Activated CD8-positive, alpha-beta memory T cell treated with anti-CD3 and anti-CD28 coated beads, Interleukin-2, amount 50 U/mL, for 1 hour (primary cell): ENCODE results near the gene TLE7.
A peak's percentile ranks its signal among the peaks of the same experiment; 100 is the strongest.

ENCODE experiments used
- DNase-seq: peaks from one replicate; pipeline ENCODE4 v3.0.0-alpha.2; 2020; ENCODE audit errors: extremely low read depth

The TLE7 gene

GRCh38 chr16:71442051-71442440 lies at the start of gene TLE7:
TSS of gene TLE7 (minus strand) at chr16:71442054. CDS start at chr16:71433324, 8,730 bp downstream.
- no peak for DNase-seq

GRCh38 chr16:71491054-71491453 lies 49.2 kb upstream of the TLE7 start:
- no peak for DNase-seq

GRCh38 chr16:71490361-71490760 lies 48.5 kb upstream of the TLE7 start:
- DNase-seq, result no peak

DNA sequence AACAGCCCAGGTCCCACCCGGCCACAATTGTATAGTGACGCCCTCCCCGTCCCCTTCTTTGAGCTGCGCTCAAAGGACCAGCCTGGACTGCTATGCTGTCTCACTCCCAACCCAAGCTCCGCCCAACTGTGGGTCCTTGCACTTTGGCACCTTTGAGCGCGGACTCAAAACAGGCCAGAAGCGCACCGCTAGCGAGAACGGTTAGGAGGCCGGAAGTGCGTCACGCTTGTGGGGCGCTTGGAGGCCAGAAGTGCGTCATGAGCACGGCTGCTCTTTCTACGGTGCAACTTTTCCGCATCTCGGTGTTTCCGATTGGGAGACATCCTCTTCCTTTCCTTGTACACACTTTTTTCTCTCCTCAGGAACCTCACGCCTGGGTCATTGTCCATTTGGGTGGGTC lies 47.3 kb upstream of the TLE7 start, which contains the start of gene ZNF19:
Gene ZNF19 (minus strand): TSS at position 203 of the 400 bp plus-strand sequence. CDS start 7,210 bp downstream, outside the sequence.
- DNase-seq, result no peak

GRCh38 chr16:71484006-71484893 lies 42.4 kb upstream of the TLE7 start:
- DNase-seq, result peak; percentile 69

- DNase-seq, result no peak
Observed at GRCh38 chr16:71482569-71482968, 40.7 kb upstream of the TLE7 start.

GRCh38 chr16:71480956-71481355 lies 39.1 kb upstream of the TLE7 start:
- no peak for DNase-seq

DNA sequence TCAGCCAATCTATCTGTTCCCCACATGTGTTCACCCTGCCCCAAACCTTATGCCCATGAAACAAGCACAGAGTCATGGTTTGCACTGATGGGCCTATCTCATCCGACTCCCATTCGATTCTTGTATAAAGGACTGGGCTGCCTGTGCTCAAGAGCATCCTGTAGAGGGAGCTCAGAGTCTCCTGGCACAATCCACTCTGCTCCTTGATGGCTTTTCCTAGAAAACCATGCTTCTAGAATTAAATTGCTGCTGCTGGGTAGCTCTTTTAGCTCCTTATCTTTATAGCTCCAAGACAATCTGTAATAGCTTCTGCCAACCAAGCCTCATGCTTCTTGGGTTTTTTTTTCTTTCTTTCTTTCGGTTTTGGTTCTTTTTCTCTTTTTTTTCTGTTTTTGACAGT lies 37.6 kb upstream of the TLE7 start:
- no peak for DNase-seq

DNA sequence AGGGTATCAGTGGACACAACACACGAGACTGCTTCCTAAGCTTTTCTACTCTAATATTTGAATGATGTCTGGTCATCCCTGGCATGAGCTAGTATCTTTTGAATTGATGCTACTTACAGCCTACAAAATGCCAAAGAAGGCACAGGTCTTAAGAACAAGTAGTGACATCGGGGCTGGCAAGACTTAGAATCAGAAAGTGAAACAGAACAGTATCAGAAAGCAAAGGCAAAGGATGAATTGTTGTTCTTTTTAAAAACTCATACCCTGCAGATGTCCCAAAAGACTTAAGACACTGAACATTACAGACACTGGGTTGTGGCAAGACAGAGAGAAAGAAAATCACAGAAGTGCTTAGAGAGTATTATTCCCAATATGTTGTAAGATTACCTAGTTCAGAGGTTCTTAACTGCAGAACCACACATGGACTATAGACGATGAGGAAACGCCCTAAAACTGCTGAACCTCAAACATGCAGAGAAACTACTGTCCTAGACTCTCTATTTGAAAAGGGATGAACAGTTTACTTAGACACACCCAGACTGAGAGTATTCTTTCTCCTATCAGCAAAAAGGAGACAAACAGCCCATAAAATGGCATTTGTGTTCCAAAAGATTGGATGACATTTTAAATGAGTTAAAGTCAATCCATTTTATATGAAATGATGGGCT lies 34.7 kb upstream of the TLE7 start:
- no peak for DNase-seq

GRCh38 chr16:71474864-71475263 lies 33.0 kb upstream of the TLE7 start:
- DNase-seq, result no peak

DNA sequence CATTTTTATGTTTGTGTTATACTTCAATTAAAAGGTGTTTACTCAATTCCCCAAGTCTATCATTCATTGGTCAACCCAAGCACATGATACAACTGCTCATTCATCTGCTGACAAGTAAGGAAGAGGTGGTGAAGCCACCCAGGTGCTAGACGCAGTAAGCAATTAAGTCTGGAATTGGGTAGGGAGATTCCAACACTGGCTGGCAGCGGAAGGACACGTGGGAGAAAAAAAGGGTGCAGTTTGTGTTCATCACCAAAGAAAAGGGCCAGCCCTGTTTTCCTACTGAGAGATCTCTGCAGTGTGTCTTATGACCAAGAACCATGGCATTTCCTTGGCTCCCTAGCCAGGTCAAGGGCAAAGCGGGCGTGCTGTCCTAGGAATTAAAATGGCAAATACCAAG lies 32.0 kb upstream of the TLE7 start:
- DNase-seq, result no peak

GRCh38 chr16:71472931-71473330 lies 31.1 kb upstream of the TLE7 start:
- no peak for DNase-seq

DNA sequence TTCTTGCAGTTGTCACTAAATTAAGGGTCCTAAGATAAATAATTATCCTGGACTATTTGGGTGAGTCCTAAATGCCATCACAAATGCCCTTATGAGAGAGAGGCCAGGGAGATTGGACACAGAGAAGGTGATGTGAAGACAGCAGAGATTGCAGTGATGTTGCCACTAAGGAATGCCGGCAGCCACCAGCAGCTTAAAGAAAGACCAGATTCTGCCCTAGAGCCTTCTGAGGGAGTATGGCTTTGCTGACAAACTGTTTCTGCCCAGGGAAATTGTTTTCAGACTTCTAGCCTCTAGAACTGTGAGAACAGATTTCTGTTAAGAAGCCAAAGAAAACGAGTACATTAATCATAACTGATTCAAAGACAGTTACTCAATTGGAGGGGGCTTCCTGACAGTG lies 30.2 kb upstream of the TLE7 start:
- no peak for DNase-seq

DNA sequence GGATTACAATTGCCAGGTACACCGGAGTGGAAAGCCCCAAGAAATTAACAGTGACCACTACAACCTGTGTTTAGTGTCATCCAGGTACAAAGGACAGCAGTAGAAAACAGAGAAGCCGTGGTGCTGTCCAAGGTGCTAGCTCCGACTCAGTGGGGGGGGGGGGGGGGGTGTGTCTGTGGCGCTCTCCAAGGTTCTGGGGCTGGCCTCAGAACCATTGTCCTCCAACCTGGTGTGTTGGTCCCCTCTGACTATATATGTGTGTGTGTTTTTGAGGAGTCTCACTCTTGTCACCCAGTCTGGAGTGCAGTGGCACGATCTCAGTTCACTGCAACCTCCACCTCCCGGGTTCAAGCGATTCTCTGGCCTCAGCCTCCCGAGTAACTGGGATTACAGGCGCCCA lies 26.0 kb upstream of the TLE7 start:
- peak; percentile 4 for DNase-seq

DNA sequence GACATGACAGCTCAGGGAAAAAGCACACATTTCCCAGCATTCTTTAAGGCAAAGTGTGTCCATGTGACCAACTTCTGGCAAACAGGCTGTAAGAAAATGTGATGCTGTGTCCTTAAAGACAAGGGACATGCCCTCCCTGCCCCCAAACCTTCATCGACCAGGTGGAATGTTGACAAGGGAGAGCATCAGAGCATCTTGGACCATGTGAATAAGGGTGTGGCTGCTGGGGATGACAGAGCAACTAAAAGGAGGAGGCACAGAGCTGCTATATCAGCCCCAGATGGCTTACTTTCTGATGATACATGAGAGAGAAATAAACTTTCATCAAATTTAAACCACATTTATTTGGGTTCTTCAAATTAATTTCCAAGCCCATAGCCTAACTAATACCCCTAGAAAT lies 22.4 kb upstream of the TLE7 start:
- DNase-seq, result no peak

- peak; percentile 38 for DNase-seq
Observed at GRCh38 chr16:71461686-71462648, 20.1 kb upstream of the TLE7 start, which contains the start of gene ZNF23. TSS of gene ZNF23 (minus strand) at chr16:71462247. CDS start at chr16:71456796, 5,451 bp downstream.

GRCh38 chr16:71460941-71461340 lies 19.1 kb upstream of the TLE7 start:
- no peak for DNase-seq

GRCh38 chr16:71460236-71460635 lies 18.4 kb upstream of the TLE7 start:
- DNase-seq, result no peak

GRCh38 chr16:71459510-71459909 lies 17.7 kb upstream of the TLE7 start:
- no peak for DNase-seq

DNA sequence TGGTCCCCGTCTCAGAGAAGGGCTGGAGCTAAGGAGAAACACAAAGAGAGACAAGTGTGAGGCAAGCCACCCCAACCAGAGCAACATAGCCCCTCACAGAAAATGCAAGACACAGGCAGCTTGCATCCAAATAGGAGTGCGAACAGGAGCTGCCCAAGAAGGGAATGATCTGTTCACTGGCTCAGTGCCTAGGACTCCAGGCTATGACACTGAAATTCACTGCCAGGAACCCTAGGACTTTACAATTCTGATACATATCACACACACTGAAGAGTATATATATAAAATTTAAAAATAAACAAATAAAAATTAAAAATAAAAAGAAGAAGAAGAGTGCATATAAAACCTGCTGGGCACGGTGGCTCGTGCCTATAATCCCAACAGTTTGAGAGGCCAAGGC lies 14.9 kb upstream of the TLE7 start:
- no peak for DNase-seq

DNA sequence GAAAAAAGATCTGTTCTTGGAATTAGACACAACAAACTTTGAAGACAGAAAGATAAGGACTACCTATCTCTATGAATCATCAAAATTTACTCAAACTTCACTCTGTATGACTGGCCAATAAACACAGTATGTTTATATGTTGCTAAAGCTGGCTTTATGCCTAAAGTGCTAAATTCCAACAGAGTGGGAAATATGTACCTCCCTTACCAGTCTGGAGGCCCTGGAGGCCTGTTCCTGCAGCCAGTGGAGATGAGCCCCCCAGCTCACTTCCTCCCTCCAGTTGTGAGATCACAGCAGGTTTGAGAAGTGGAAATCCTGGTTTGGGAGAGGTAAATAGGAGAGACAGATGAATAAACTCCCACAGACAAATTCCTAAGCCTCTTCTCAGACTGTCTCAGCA lies 11.2 kb upstream of the TLE7 start:
- no peak for DNase-seq

DNA sequence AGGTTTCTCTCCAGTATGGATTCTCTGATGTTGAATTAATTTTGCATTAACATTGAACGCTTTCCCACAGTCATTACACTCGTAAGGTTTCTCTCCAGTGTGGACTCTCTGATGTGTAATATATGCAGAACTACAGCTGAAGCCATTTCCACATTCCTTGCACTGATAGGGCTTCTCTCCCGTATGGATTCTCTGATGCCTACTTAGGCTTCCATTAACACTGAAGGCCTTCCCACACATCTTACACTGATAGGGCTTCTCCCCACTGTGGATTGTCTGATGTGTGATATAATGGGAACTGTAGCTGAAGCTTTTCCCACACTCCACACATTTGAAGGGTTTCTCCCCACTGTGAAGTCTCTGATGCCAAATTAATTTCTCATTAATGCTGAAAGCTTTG lies 7.2 kb upstream of the TLE7 start:
- DNase-seq, result no peak
